Measurements from ENCODE around the gene DMGDH. TPM values are rescaled to one million over a fixed set of nuclear protein-coding genes. Genes with fewer than 3 reads are reported as not detected.

The DMGDH gene
- total and polyA plus RNA-seq, 4 donors = 0.24 to 2.6 (median 1.1) TPM

GRCh38 chr5:79021753-79022152 is 47.7 kb downstream of the DMGDH start:
- ATAC-seq (ENCODE audit: insufficient read depth, low FRiP score) (no peak), DNase-seq (no peak)
- H3K27me3 ChIP-seq (ENCODE audit: control insufficient read depth in 3 of 3, insufficient read depth in 3 of 3, low read length in 2 of 3) = no peaks in the 10 kb centered on the region
- no peaks in the 10 kb centered on the region for H3K36me3 ChIP-seq (ENCODE audit: control insufficient read depth in 4 of 4, insufficient read depth in 4 of 4, low read length in 4 of 4)
- no peak overlapping the region for H3K9ac ChIP-seq (ENCODE audit: insufficient read depth in 1 of 2, low read length in 2 of 2)
- no peaks in the 10 kb centered on the region for H3K9me3 ChIP-seq (ENCODE audit: control insufficient read depth in 4 of 4, insufficient read depth in 3 of 4, low read length in 3 of 4)
- TF ChIP-seq CTCF (IDR thresholded peaks at IDR 0.05; ENCODE audit: control extremely low read depth, extremely low read depth) = no peak
- H3K4me3 ChIP-seq = no peak overlapping the region
- H3K27ac ChIP-seq (ENCODE audit: low read depth in 1 of 2, low read length in 1 of 2) = no peak overlapping the region
- WGBS, 2 donors = 46 to 57% methylated on average over 4 of the region's 4 CpGs
- peaks cover 0 to 3% (median 3%) of the 10 kb centered on the region in 5 donors for H3K4me1 ChIP-seq (ENCODE audit: control insufficient read depth in 5 of 5, insufficient read depth in 5 of 5, low read length in 5 of 5)

- Histone ChIP-seq H3K9me3 (ENCODE audit: control insufficient read depth in 4 of 4, insufficient read depth in 3 of 4, low read length in 3 of 4) (no peaks in the 10 kb centered on the region), H3K4me1 (ENCODE audit: control insufficient read depth in 5 of 5, insufficient read depth in 5 of 5, low read length in 5 of 5) (peaks cover 0 to 3% (median 3%) of the 10 kb centered on the region in 5 donors), H3K27me3 (ENCODE audit: control insufficient read depth in 3 of 3, insufficient read depth in 3 of 3, low read length in 2 of 3) (no peaks in the 10 kb centered on the region), H3K9ac (ENCODE audit: insufficient read depth in 1 of 2, low read length in 2 of 2) (no peak overlapping the region), H3K4me3 (no peak overlapping the region), H3K36me3 (ENCODE audit: control insufficient read depth in 4 of 4, insufficient read depth in 4 of 4, low read length in 4 of 4) (no peaks in the 10 kb centered on the region), H3K27ac (ENCODE audit: low read depth in 1 of 2, low read length in 1 of 2) (no peak overlapping the region)
- peak; percentile 57 for TF ChIP-seq CTCF (IDR thresholded peaks at IDR 0.05; ENCODE audit: control extremely low read depth, extremely low read depth)
- ATAC-seq (ENCODE audit: insufficient read depth, low FRiP score) (peak; percentile 63), DNase-seq (peak; percentile 59 to 82 (median 81))
- WGBS, 2 donors = 13% methylated on average over 14 of the region's 14 CpGs
These were observed 48.5 kb downstream of the DMGDH start for GRCh38 chr5:79020861-79021561.

- Histone ChIP-seq H3K9ac (ENCODE audit: insufficient read depth in 1 of 2, low read length in 2 of 2) (no peak overlapping the region), H3K27me3 (ENCODE audit: control insufficient read depth in 3 of 3, insufficient read depth in 3 of 3, low read length in 2 of 3) (no peaks in the 10 kb centered on the region), H3K4me3 (no peak overlapping the region), H3K4me1 (ENCODE audit: control insufficient read depth in 5 of 5, insufficient read depth in 5 of 5, low read length in 5 of 5) (no peaks in the 10 kb centered on the region), H3K27ac (ENCODE audit: low read depth in 1 of 2, low read length in 1 of 2) (no peak overlapping the region), H3K9me3 (ENCODE audit: control insufficient read depth in 4 of 4, insufficient read depth in 3 of 4, low read length in 3 of 4) (peaks cover 0 to 7% (median 0%) of the 10 kb centered on the region in 4 donors), H3K36me3 (ENCODE audit: control insufficient read depth in 4 of 4, insufficient read depth in 4 of 4, low read length in 4 of 4) (no peaks in the 10 kb centered on the region)
- DNase-seq (no peak), ATAC-seq (ENCODE audit: insufficient read depth, low FRiP score) (no peak)
- WGBS, 2 donors = 78 to 89% methylated on average over 2 of the region's 2 CpGs
- no peak for TF ChIP-seq CTCF (IDR thresholded peaks at IDR 0.05; ENCODE audit: control extremely low read depth, extremely low read depth)
These were observed 54.8 kb downstream of the DMGDH start for GRCh38 chr5:79014631-79015030.

- no peaks in the 10 kb centered on the region for H3K27me3 ChIP-seq (ENCODE audit: control insufficient read depth in 3 of 3, insufficient read depth in 3 of 3, low read length in 2 of 3)
- DNase-seq (no peak), ATAC-seq (ENCODE audit: insufficient read depth, low FRiP score) (no peak)
- no peak overlapping the region for H3K4me3 ChIP-seq
- TF ChIP-seq CTCF (IDR thresholded peaks at IDR 0.05; ENCODE audit: control extremely low read depth, extremely low read depth) = no peak
- H3K36me3 ChIP-seq (ENCODE audit: control insufficient read depth in 4 of 4, insufficient read depth in 4 of 4, low read length in 4 of 4) = no peaks in the 10 kb centered on the region
- no peak overlapping the region for H3K27ac ChIP-seq (ENCODE audit: low read depth in 1 of 2, low read length in 1 of 2)
- peaks cover 0 to 9% (median 0%) of the 10 kb centered on the region in 4 donors for H3K9me3 ChIP-seq (ENCODE audit: control insufficient read depth in 4 of 4, insufficient read depth in 3 of 4, low read length in 3 of 4)
- H3K9ac ChIP-seq (ENCODE audit: insufficient read depth in 1 of 2, low read length in 2 of 2) = no peak overlapping the region
- H3K4me1 ChIP-seq (ENCODE audit: control insufficient read depth in 5 of 5, insufficient read depth in 5 of 5, low read length in 5 of 5) = no peaks in the 10 kb centered on the region
These were observed 57.6 kb downstream of the DMGDH start for GRCh38 chr5:79011869-79012268.

Measured in lung (tissue), 12 donors.